Activated naive CD4-positive, alpha-beta T cell (primary cell): Measurements from ENCODE around the gene ARHGAP20.

Source experiments
- DNase-seq, 4 experiments: peaks; one replicate each; lab custom pipeline; 2025; lab: John Stamatoyannopoulos, UW

The ARHGAP20 gene, protein sequence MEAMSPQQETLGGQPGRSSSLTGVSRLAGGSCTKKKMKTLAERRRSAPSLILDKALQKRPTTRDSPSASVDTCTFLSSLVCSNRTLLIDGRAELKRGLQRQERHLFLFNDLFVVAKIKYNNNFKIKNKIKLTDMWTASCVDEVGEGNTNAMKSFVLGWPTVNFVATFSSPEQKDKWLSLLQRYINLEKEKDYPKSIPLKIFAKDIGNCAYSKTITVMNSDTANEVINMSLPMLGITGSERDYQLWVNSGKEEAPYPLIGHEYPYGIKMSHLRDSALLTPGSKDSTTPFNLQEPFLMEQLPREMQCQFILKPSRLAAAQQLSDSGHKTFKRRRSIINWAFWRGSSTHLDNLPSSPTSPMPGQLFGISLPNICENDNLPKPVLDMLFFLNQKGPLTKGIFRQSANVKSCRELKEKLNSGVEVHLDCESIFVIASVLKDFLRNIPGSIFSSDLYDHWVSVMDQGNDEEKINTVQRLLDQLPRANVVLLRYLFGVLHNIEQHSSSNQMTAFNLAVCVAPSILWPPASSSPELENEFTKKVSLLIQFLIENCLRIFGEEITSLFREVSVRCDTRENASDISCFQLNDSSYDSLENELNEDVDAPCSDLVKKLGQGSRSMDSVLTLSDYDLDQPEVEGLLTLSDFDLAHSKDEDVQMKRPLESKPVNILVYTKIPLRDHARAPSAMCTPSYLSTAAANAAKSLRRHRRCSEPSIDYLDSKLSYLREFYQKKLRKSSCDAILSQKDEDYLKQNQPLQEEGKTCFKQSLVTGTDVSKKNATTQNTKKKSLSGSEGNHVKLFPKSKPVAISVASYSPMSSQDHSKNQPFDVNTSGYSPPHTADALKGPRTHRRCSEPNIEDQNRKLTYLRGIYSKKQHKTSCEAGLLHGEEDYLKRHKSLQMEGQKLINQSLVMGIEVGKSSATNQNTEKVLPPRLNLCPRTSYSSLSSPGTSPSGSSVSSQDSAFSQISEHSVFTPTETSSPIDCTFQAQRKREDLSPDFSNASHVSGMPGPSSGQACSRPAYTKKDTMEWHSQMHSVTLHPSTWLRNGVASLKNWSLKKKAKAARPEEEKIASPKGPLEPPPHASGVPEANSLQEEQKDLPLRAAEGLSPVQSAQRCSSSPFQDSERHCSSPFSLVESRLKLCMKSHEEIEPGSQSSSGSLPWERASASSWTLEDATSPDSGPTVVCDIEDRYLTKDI

DNA sequence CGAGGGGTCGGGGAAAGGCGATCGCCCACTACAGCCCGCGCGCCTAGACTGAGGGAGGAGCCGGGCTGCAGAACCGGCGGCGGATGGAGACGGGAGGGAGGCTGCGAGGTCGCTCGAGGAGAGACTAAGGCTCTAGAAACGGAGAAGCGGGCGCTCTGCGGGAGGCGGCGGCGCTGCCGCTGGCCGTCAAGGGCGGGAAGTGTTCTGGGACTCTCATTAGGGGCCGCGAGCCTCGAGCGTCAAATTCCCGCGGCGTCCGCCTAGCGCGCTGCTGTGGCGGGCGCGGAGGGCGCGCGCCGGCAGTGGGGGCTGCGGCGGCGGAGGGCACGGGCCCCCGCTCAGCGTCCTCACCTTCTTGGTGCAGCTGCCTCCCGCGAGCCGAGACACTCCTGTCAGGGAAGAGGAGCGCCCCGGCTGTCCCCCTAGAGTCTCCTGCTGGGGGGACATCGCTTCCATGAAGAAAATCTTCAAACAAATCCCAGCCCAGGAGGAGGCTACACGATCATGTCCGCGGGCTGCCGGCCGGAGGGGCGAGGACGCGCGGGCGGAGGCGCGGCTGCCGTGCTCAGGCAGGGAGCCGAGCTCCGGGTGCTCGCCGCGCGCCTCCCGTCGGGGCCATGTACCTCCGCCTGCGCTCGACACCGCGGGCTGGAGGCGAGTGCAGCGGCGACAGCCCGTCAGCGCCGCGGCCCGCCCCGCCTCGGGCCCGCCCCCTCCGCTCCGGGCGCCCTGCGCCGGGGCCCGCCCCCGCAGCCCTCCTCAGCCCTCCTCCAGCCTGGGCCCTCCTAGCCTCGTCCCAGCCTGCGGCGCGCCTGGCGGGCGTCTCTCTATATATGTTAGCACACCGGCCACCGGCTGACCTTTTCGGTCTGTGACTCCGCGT is at the start of gene ARHGAP20:
Gene ARHGAP20, minus strand, starts transcription at position 662 of the 883 bp plus-strand sequence. Its CDS starts 206 bp downstream, at position 456.
- peak in 1 of 4 experiments; percentile 22 for DNase-seq

- no peak for DNase-seq
Observed at GRCh38 chr11:110761991-110762390, 49.8 kb upstream of the ARHGAP20 start.

- DNase-seq = no peak
Observed at GRCh38 chr11:110761131-110761530, 48.9 kb upstream of the ARHGAP20 start.

DNA sequence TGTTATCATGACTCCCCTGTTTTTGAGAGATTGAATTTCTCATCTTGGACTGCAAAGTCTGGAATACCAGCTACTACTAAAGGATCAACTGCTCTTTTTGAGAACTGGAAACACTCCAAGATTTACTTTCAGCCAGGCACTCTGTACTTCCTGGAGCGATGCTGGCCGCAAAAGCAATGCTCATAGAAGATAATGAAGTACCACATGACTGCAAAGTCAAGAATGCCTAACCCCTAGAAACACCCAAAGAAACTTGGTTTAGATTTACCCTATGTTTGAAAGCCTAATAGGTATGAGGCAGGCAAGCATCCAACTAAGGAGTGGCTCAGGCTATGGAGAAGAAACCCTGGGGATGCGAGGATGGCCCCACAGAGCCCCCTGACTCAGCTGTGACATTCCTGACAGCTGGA is 47.7 kb upstream of the ARHGAP20 start:
- DNase-seq = no peak

GRCh38 chr11:110757962-110758755 is 45.9 kb upstream of the ARHGAP20 start:
- DNase-seq = no peak

DNA sequence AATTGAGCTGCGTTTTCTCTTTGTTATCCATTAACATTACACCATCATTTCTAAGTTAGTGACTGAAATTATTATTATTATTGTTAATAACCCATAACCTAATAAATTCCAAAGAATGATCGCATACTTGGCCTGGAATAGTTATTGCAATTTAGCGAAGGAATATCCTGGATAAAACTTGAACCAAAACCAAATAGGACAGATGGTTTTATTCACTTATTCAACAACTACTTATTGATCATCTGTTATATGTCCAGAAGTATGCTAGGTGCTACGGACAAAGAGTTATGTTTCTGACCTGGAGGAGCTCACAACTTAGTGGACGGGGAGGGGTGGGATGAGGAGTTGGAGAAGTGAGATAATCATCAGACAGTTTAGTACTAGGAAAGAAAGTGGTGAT is 44.8 kb upstream of the ARHGAP20 start:
- DNase-seq = no peak

GRCh38 chr11:110755941-110756340 is 43.7 kb upstream of the ARHGAP20 start:
- DNase-seq = no peak

- no peak for DNase-seq
Observed at GRCh38 chr11:110752890-110753289, 40.7 kb upstream of the ARHGAP20 start.

DNA sequence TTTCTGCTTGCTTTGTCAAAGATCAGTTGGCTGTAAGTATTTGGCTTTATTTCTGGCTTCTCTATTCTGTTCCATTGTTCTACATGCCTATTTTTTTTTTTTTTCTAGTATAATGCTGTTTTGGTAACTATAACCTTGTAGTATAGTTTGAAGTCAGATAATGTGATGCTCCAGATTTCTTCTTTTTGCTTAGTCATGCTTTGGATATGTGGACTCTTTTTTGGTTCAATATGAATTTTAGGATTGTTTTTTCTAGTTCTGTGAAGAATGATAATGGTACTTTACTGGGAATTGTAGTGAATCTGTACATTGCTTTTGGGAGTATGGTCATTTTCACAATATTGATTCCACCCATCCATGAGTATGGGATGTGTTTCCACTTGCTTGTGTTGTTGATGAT is 37.9 kb upstream of the ARHGAP20 start:
- DNase-seq = no peak

DNA sequence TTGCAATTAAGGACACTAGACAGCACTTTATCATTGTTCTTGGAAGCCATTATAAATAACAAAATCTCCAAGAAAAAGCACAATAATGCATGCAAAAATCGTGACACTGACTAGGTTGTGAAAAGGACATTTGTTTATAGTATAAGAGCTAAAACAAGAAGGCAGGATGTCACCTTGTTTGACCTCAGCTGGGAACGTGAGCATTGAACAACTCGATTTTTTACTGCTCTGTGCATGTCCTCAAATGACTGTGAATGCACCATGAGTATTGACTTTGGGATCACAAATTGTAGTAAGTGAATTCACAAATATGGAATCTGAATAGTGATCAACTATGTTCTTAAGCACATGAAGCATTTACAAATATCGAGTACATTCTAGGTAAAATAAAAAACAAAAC is 35.3 kb upstream of the ARHGAP20 start:
- DNase-seq = no peak

- no peak for DNase-seq
Observed at GRCh38 chr11:110738641-110739040, 26.4 kb upstream of the ARHGAP20 start.

DNA sequence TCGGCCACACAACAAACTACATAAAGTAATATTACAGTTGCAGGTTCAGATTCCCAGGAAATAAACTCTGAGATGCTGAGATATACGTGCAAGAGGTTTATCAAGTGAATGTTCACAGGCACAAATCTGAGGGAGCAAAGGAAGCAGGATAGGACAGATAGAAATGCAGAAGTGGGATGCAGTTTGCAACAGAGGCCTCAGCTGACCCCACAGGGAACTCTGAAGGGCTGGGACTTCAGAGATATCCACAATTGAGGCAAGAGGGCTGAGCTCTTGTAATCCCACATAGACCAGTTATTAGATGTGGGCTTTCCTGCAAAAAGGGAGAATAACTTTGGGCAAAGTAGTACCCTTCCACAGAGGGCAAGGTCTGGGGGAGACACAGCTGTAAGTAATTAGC is 25.4 kb upstream of the ARHGAP20 start:
- no peak for DNase-seq

GRCh38 chr11:110736171-110736553 is 23.9 kb upstream of the ARHGAP20 start:
- no peak for DNase-seq

GRCh38 chr11:110735455-110736170 is 23.4 kb upstream of the ARHGAP20 start:
- no peak for DNase-seq

GRCh38 chr11:110734790-110735189 is 22.6 kb upstream of the ARHGAP20 start:
- DNase-seq = no peak

- no peak for DNase-seq
Observed at GRCh38 chr11:110730773-110731172, 18.5 kb upstream of the ARHGAP20 start.

DNA sequence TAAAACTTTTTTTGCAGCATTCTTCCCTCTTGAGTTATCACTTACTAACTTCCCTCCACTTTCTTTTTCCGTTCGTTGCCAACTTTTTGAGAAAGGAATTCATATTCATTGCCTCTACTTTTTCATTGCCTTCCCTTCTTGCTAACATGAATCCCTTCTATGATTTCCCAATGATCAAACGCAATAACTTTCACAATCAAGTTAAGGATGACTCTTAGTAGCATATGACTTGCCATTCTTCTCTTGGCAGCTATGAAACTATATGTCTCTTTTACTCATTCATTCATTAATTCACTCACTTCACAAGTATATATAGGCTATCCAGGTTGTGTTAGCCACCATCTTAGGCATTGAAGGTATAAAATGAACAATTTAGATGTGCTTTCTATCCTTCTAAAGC is 16.6 kb upstream of the ARHGAP20 start:
- no peak for DNase-seq

DNA sequence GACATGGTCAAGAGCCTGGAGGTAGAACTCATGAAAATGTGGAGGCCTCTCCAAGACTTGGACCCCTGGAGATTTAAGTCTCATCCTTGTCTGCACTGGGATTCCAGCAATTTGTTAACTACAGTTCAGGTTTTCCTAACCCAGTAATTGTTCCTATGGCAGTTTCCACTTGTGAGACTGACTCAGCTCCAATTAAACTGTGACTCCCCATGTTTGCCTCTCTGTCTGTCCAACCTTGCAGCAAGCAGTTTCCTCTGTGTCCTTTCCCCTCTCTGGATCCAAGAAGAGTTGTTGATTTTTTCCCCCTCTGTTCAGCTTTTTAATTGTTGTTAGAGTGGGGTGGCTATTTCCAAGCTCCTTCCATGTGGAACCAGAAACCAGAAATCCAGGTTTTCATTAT is 16.2 kb upstream of the ARHGAP20 start:
- no peak for DNase-seq

GRCh38 chr11:110724358-110724757 is 12.1 kb upstream of the ARHGAP20 start:
- DNase-seq = no peak
